Esophagus squamous epithelium (tissue), 4 donors: ENCODE results near the gene USP11.

ENCODE experiments used
- CTCF ChIP-seq, 6 experiments: fragments of 450-650 bp in 4 of 6; fragments of 200-600 bp in 2 of 6; sonication (generic) in 2 of 6; IDR thresholded peaks; one replicate each; pipeline ENCODE4 v1.5.1; 2016 to 2019; ENCODE audit warnings: antibody characterized with exemption in 6 of 6, mild to moderate bottlenecking in 4 of 6, moderate library complexity in 4 of 6
- POLR2A ChIP-seq, 4 donors: fragments of 450-650 bp; IDR thresholded peaks; one replicate each; pipeline ENCODE4 v1.6.1; 2017; ENCODE audit warnings: antibody characterized with exemption in 4 of 4, mild to moderate bottlenecking in 4 of 4, moderate library complexity in 3 of 4

GRCh38 chrX:47191806-47192401 is 40.9 kb upstream of the USP11 start:
- TF ChIP-seq CTCF (IDR thresholded peaks at IDR 0.05) = no peak
- TF ChIP-seq POLR2A (IDR thresholded peaks at IDR 0.05) = no peak
